H1 (cell line): ENCODE data around the gene ETV1.

Experiments used
- CHD7 ChIP-seq: fragments of 300-600 bp; sonication (generic); IDR thresholded peaks from 2 replicates; pipeline ENCODE4 v1.7.1; 2012; ENCODE audit warnings: low read length, moderate library complexity, mild to moderate bottlenecking, inconsistent platforms; ENCODE audit not compliant: insufficient replicate concordance
- EP300 ChIP-seq, 2 experiments: IDR thresholded peaks; 1 replicate in 1 of 2; 2 replicates in 1 of 2; pipeline ENCODE4 v1.6.1; 2011 to 2012; ENCODE audit warnings: low read depth in 2 of 2, low read length in 2 of 2, mild to moderate bottlenecking in 2 of 2, borderline replicate concordance in 1 of 2, inconsistent platforms in 1 of 2, moderate library complexity in 1 of 2
- FOSL1 ChIP-seq: IDR thresholded peaks from 2 replicates; pipeline ENCODE4 v1.6.1; 2011; ENCODE audit warnings: mild to moderate bottlenecking, low read depth, low read length, moderate library complexity; ENCODE audit not compliant: insufficient read depth
- GABPA ChIP-seq: IDR thresholded peaks from 2 replicates; pipeline ENCODE4 v1.6.1; 2011; ENCODE audit warnings: mild to moderate bottlenecking, low read length, moderate library complexity, borderline replicate concordance; ENCODE audit not compliant: insufficient read depth
- NRF1 ChIP-seq: IDR thresholded peaks from 2 replicates; pipeline ENCODE4 v1.6.1; 2011; ENCODE audit warnings: mild to moderate bottlenecking, low read depth, low read length, improper control_type of control experiment
- POLR2AphosphoS5 ChIP-seq: IDR thresholded peaks from 2 replicates; pipeline ENCODE4 v1.6.1; 2011; ENCODE audit warnings: low read depth, low read length
- RAD21 ChIP-seq, 2 experiments: IDR thresholded peaks in 1 of 2; conservative IDR thresholded peaks in 1 of 2; 2 replicates each; pipeline ENCODE4 v1.6.1; 2011; ENCODE audit warnings: low read depth in 2 of 2, low read length in 2 of 2, improper control_type of control experiment in 1 of 2, inconsistent platforms in 1 of 2, mild to moderate bottlenecking in 1 of 2, moderate library complexity in 1 of 2
- SAP30 ChIP-seq: fragments of 300-600 bp; sonication (generic); IDR thresholded peaks from 2 replicates; pipeline ENCODE4 v1.7.1; 2012; ENCODE audit warnings: low read length, moderate library complexity, mild to moderate bottlenecking, inconsistent platforms; ENCODE audit not compliant: insufficient read depth, insufficient replicate concordance
- SIN3A ChIP-seq, 2 experiments: IDR thresholded peaks in 1 of 2; conservative IDR thresholded peaks in 1 of 2; 2 replicates each; pipeline ENCODE4 v1.6.1; 2011 to 2012; ENCODE audit warnings: low read length in 2 of 2, improper control_type of control experiment in 1 of 2, low read depth in 1 of 2, mild to moderate bottlenecking in 1 of 2
- SUZ12 ChIP-seq: fragments of 200-600 bp; sonication (generic); IDR thresholded peaks from 2 replicates; pipeline ENCODE4 v1.6.1; 2012; ENCODE audit warnings: mild to moderate bottlenecking, inconsistent platforms, low read length, moderate library complexity, mixed read lengths
- TF ChIP-seq, protein P1 (sequence below), 3 experiments: IDR thresholded peaks; 1 replicate in 2 of 3; 2 replicates in 1 of 3; pipeline versions ENCODE4 v1.5.1 to v1.6.1; 2011; ENCODE audit warnings: low read length in 3 of 3, mild to moderate bottlenecking in 3 of 3, inconsistent platforms in 2 of 3, low read depth in 1 of 3, moderate library complexity in 1 of 3; ENCODE audit not compliant: insufficient read depth in 1 of 3; ENCODE audit errors: control extremely low read depth in 1 of 3

GRCh38 chr7:13963925-13964324 is 25.5 kb downstream of the ETV1 start:
- TF ChIP-seq, protein P1, sequence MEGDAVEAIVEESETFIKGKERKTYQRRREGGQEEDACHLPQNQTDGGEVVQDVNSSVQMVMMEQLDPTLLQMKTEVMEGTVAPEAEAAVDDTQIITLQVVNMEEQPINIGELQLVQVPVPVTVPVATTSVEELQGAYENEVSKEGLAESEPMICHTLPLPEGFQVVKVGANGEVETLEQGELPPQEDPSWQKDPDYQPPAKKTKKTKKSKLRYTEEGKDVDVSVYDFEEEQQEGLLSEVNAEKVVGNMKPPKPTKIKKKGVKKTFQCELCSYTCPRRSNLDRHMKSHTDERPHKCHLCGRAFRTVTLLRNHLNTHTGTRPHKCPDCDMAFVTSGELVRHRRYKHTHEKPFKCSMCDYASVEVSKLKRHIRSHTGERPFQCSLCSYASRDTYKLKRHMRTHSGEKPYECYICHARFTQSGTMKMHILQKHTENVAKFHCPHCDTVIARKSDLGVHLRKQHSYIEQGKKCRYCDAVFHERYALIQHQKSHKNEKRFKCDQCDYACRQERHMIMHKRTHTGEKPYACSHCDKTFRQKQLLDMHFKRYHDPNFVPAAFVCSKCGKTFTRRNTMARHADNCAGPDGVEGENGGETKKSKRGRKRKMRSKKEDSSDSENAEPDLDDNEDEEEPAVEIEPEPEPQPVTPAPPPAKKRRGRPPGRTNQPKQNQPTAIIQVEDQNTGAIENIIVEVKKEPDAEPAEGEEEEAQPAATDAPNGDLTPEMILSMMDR (IDR thresholded peaks at IDR 0.05; ENCODE audit: control extremely low read depth in 1 of 3, insufficient read depth in 1 of 3, low read depth in 1 of 3, low read length in 3 of 3), result no peak
- TF ChIP-seq FOSL1 (no peak), CHD7 (no peak), EP300 (IDR thresholded peaks at IDR 0.05; ENCODE audit: borderline replicate concordance in 1 of 2, low read depth in 2 of 2, low read length in 2 of 2) (no peak), SUZ12 (no peak), RAD21 (IDR thresholded peaks at IDR 0.05 in 1 of 2, conservative IDR thresholded peaks at IDR 0.05 in 1 of 2; ENCODE audit: low read depth in 2 of 2, low read length in 2 of 2) (no peak), GABPA (no peak), SAP30 (no peak), NRF1 (no peak), POLR2AphosphoS5 (no peak), SIN3A (conservative IDR thresholded peaks at IDR 0.05 in 1 of 2, IDR thresholded peaks at IDR 0.05 in 1 of 2; ENCODE audit: low read depth in 1 of 2, low read length in 2 of 2) (no peak)
